GM19193 (cell line): ENCODE results near the gene CLMP.

Experiments used
- POLR2A ChIP-seq: IDR thresholded peaks from 4 replicates; pipeline ENCODE4 v1.6.1; 2011; ENCODE audit not compliant: insufficient read depth, insufficient read length; ENCODE audit errors: extremely low read depth

The CLMP gene

DNA sequence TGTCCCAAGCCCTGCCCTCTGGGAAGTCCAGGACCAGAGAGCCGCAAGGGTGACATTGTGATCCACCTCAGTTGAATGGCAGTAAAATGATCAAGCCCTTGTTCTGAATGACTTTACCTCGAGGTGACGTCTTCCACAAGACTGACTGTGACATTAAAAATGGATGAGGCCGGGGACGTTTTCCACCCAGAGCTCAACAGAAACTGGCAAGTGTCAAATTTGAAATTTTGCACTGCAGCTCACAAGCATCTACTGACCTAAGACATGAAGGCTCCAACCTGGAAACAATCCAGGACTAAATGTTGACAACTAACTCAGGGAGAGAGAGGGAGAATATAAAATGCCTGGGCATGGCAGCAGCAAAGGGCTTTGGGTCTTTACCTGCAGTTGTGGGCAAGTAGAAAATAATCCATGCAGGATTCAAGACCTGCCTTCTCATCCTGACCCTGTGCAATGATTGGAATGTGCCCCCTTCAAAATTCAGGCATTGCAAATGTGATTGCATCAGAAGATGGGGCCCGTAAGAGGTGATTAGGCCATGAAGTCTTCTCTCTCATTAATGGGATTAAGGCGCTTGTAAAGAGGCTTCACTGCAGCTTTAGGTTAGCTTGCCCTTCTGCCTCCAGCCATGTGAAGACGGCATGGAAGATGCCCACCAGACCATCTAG lies 33.6 kb upstream of the CLMP start:
- no peak for TF ChIP-seq POLR2A

DNA sequence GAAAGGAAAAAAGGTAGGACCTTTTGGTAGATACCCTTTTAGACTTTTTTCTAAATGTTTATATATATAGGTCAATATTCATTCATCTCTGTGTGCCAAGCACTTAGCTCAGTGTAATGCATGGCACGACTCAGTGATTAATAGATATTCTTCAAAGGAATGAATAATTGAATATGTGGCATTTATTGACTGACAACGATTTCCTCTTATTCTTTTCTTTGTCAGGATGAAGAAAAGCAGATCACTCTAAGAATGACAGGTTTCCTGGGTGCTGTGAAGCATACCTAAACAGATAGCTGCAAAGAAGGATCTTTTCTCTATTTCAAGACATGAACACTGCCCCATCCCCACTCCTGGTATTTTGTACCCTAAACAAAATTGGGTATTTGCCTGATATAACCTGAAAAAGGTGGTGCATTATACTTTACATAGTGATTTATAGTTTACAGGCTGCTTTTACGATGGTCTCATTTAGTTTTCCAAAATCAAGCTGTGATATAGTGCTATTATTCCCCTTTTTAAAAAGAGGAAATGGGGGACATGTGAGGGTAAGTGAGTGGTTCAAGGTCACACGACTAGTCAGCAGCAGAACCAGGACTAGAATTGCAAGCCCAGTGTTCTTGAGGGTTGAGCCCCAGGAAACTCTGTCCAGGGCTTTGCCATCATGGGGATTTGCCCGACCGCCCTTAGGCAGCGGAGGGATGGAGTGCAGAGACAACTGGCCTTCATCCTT lies 32.9 kb upstream of the CLMP start:
- TF ChIP-seq POLR2A = no peak

DNA sequence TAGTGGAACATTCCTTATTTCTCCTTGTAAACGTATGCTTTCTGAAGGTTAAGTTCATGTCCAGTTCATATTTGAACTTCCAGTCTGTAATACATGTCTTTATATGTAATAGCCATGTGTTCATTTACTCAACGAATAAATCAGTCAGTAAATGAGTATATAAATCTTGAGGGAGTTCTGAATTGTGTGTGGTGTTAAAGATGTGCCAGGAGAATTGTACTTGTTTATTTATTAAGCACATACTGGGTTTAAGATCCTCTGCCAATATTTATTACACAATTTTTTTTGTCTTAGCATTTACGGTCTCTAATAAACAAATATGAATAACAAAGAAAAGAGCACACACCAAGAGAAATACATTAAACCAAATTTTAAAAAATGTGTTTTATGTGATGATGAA lies 26.5 kb upstream of the CLMP start:
- TF ChIP-seq POLR2A = no peak

DNA sequence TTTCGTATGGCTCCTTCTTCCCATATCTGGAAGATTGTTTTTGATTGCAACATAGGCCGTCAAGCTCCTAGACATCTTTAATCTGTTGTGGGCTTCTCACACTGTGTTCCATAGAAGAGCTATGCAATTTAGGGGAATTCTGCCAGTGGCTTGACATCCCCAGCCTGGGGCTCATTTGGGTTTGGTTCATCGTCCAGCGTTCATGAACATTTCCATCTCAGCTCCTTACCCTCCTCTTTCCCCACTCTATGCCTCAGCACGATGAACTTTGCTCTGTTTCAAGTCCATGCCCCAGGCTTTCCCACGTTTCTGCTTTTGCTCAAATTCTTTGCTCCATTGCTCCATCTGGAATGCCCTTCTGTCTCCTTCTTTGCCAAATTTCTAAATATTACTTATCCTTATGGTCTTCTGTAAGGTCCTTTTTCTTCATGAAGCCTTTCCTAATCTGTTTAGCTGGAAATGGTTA lies 26.1 kb upstream of the CLMP start:
- no peak for TF ChIP-seq POLR2A

DNA sequence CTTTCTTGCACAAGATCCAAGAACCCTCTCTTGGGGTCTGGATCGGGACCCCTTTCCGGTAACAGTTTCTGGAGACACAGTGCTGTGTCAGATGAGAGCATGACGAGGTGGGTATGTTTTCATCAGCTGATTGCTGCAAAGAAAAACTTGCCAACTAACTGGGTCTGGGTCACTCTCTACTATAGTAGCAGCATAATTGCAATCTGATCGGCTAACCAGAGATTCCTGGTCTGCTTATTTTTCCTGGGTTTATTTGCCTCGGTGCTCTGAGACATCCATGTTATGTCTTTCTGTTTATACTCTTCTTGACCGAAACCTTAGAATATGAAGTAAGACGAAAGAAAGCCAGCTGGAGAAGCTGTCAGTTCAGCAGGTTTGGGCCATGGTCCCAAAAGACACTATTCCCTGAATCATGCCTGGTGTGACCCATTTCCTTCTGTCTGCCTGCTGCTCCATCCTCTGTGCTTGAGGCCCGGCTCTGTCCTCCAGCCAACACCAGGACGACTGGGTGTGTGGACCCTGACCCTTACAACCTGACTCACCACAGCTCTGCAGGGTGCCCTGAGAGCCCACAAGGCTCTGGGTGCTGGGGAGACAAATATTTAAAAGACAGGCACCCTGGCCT lies 24.1 kb upstream of the CLMP start:
- TF ChIP-seq POLR2A = no peak

DNA sequence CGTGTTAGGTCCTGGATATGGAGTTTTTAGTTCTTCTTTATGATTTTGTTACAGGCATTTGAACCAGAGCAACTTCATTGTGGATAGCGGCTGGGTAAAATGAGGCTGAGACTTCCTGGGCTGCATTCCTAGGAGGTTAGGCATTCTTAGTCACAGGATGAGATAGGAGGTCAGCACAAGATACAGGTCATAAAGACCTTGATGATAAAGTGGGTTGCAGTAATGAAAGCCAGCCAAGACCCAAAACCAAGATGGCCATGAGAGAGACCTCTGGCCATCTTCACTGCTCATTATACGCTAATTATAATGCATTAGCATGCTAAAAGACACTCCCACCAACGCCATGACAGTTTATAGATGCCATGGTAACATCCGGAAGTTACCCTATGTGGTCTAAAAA lies 23.4 kb upstream of the CLMP start:
- no peak for TF ChIP-seq POLR2A

DNA sequence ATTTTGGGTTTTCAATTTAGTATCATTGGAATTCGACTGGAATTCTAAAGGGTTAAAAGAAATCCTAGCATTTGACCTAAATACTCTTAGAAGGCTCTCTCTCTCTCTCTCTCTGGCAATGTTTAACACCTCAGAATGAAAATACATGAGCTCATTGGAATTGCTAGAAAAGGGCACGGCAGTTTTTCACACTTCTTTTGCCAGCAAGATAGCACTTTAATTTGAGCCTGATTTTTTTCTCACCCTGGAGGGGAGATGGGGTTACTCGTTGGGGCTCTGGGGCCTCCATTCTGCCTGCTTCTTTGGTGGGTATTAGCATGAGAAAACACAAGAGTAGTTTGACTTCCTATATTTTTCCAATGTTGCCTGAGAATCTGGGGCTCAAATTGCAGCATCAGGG lies 22.8 kb upstream of the CLMP start:
- TF ChIP-seq POLR2A = no peak

DNA sequence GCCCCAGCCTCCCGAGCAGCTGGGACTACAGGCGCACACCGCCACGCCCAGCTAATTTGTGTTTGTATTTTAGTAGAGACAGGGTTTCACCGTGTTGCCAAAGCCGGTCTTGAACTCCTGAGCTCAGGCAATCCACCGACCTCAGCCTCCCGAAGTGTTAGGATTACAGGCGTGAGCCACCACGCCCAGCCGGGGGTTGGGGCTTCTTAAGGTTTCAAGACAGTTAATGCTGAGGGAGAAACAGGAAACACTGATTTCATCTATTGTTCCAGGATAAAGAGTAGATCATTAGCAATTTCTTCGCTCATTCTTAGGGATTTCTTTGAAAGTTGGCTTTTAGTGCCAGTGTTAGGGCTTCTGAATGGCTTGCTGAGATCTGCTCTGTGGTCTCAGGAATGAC lies 21.2 kb upstream of the CLMP start:
- no peak for TF ChIP-seq POLR2A

DNA sequence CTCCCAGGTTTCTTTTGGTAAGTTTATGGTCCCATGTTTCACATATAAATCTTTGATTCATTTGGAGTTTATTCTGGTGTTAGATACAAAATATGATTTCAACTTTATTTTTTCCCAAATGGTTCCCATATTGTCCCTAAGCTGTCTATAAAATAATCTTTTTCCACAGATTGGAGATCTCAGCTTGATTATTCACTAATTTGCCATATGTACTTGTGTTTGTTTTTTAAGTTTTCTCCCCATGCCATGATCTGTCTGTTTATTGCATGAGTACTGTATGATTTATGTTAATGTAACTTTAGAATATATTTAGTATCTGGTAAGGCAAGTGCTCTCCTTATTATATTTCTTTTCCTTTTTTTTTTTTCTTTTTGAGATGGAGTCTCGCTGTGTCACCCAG lies 19.9 kb upstream of the CLMP start:
- TF ChIP-seq POLR2A = no peak

DNA sequence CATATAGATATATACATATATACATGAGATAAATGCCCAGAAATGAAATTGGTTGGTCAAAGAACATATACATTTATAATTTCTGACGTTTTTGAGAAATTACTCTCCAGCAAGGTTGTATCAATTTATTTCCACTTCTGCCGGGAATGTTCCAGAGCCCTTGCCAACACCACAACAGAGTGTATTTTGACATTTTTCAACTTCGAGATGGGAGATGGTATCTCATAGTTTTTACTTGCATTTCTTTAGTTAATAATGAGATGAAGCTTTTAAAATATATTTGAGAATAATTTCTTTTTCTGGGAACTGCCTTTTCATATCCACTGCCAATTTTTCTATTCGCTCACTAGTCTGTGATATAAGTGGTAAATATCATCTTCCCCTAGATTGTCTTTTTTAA lies 19.3 kb upstream of the CLMP start:
- TF ChIP-seq POLR2A = no peak

DNA sequence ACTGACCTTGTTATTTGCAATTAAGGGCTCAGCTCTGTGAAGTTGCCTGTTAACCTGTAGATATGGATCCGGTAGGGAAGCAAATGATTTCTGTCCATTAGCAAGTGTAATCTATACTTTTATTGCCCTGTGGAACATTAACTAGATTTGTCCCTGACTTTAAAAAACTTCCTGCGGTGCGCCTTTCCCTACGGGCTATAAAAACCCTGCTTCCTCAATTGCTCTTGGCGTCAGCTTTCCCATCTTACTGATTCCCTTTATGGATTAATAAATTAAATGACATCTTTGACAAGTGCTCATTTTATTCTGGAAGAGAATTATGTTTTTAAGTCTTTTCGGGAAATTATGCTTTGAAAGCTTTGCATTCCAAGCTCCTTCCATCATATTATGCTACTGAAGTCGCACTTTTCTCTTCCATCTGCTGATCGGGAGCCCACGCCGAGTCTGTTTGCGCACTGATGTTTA lies 18.3 kb upstream of the CLMP start:
- TF ChIP-seq POLR2A = no peak

DNA sequence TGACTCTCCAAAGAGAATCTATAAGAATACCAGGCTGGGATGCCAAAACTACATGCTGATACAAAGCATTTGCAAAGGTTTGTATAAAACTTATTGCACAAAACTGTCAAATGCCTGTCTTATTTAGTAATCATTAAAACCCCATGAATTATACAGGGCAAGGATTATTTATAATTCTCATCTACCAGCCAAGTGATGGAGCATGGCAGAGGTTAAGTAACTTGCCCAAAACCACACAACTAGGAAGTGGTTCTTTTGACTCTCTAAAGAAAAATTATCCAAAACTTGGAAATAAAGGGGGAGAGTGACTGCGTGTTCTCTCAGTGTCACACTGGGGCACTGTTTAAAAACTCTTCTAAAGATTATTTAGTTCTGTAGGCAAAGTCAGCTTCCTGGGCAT lies 17.4 kb upstream of the CLMP start:
- no peak for TF ChIP-seq POLR2A

DNA sequence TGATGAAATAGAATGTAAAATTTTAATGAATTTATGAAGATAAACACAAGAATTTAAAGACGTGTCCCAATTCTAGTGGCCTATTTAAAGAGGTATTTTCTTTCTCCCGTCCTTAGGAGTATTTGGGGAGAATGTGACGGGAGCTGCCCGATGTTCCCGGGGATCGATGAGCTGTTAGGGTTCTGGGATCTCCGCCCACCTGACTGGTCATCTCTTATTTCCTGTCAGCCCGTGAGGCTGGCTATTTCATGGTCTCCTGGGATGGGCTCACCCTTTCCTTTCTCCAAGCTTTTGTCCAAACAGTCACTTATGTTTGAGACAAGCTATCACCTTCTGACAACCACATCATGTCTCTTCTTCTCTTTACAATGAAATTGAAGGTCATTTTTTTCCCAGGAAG lies 16.9 kb upstream of the CLMP start:
- no peak for TF ChIP-seq POLR2A

DNA sequence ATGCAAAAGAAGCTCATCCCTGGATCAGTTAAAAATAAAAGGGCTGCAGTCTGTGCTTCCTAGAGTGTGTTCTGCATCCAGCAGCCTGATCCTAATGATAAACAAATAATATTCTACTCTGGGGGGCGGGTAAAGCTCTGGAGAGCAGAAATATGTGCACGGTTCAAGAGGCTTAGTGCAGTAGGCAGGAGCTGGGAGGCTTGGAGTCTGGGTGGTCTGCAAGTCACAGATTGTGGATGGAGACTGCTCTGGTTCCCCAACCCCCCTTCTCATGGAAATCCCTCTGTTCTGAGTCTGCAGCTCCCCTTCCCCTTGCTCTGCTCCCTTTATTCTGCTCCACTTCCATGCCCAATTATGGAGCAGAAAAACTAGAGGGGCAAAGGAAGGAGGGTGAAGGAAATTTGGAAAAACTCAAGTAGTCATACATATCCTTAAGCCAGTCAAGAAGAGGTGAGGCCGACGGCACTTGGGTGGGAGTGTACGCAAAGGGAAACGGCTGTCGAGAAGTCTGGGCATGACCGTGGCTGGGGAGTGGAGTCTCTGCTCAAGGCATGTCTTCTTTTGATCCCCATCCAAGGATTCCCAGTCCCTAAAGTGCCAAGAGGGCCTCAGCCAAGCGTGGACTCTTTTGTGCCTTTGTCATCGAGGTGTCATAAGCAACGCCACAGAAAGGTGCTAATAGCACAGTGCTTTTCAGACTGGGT lies 16.3 kb upstream of the CLMP start:
- no peak for TF ChIP-seq POLR2A

DNA sequence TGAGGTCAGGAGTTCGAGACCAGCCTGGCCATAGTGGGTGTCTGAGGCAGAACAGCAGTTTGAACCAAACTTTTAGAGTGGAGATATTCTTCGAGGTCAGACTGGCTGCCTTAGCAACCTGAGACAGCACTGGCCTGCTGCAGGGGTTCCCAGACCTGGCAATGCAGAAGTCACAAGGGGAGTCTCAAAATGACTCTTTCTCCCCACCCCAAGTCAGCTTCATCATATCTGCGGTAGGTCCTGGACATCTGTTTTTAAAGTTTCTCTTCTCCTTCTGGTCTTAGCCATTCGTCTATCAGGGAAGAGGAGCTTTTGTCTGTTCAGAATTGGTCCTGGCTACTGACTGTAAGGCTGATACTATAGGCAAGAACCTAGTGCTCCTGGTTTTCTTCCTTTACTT lies 14.5 kb upstream of the CLMP start:
- no peak for TF ChIP-seq POLR2A
